Uterus (tissue), 2 donors: ENCODE data around the gene OR51L1.

ENCODE experiments used
- CTCF ChIP-seq, 4 experiments: fragments of 200-600 bp in 2 of 4; fragments of 450-650 bp in 2 of 4; sonication (generic) in 2 of 4; IDR thresholded peaks; one replicate each; pipeline ENCODE4 v1.5.1; 2016 to 2019; ENCODE audit warnings: antibody characterized with exemption in 4 of 4, mild to moderate bottlenecking in 2 of 4, moderate library complexity in 1 of 4
- POLR2A ChIP-seq, 2 donors: fragments of 450-650 bp; IDR thresholded peaks; one replicate each; pipeline ENCODE4 v1.6.1; 2016; ENCODE audit warnings: antibody characterized with exemption in 2 of 2, mild to moderate bottlenecking in 1 of 2, moderate library complexity in 1 of 2

GRCh38 chr11:5046754-5047330, 52.2 kb downstream of the OR51L1 start:
- TF ChIP-seq POLR2A (IDR thresholded peaks at IDR 0.05) (no peak), CTCF (IDR thresholded peaks at IDR 0.05) (no peak)
